ENCODE results near the gene BTBD17.

The BTBD17 gene

GRCh38 chr17:74362069-74362405, 369 bp upstream of the BTBD17 start:
- in situ Hi-C loops (cut with HindIII; ENCODE audit: low sequenced_read_pairs), result no loop called here

- in situ Hi-C loops (cut with HindIII; ENCODE audit: low sequenced_read_pairs), result no loop called here
Observed at GRCh38 chr17:74360899-74361229, 804 bp downstream of the BTBD17 start.

- in situ Hi-C loops (cut with HindIII; ENCODE audit: low sequenced_read_pairs), result no loop called here
Observed at GRCh38 chr17:74359916-74360315, 1.8 kb downstream of the BTBD17 start.

- in situ Hi-C loops (cut with HindIII; ENCODE audit: low sequenced_read_pairs), result no loop called here
Observed at GRCh38 chr17:74358697-74359096, 3.0 kb downstream of the BTBD17 start.

GRCh38 chr17:74357466-74357809, 4.2 kb downstream of the BTBD17 start:
- in situ Hi-C loops (cut with HindIII; ENCODE audit: low sequenced_read_pairs), result no loop called here

- in situ Hi-C loops (cut with HindIII; ENCODE audit: low sequenced_read_pairs), result no loop called here
Observed at GRCh38 chr17:74356646-74357465, 4.8 kb downstream of the BTBD17 start.

- in situ Hi-C loops (cut with HindIII; ENCODE audit: low sequenced_read_pairs), result no loop called here
Observed at GRCh38 chr17:74355065-74355464, 6.6 kb downstream of the BTBD17 start.

GRCh38 chr17:74354561-74354960, 7.1 kb downstream of the BTBD17 start:
- in situ Hi-C loops (cut with HindIII; ENCODE audit: low sequenced_read_pairs), result no loop called here

GRCh38 chr17:74354123-74354522, 7.5 kb downstream of the BTBD17 start:
- in situ Hi-C loops (cut with HindIII; ENCODE audit: low sequenced_read_pairs), result no loop called here

- in situ Hi-C loops (cut with HindIII; ENCODE audit: low sequenced_read_pairs), result no loop called here
Observed at GRCh38 chr17:74353446-74354060, 8.1 kb downstream of the BTBD17 start.

GRCh38 chr17:74351552-74352210, 10.0 kb downstream of the BTBD17 start:
- in situ Hi-C loops (cut with HindIII; ENCODE audit: low sequenced_read_pairs), result no loop called here

GRCh38 chr17:74350486-74350885, 11.2 kb downstream of the BTBD17 start:
- in situ Hi-C loops (cut with HindIII; ENCODE audit: low sequenced_read_pairs), result no loop called here

- in situ Hi-C loops (cut with HindIII; ENCODE audit: low sequenced_read_pairs), result loop anchor here (5.0 kb wide), 1 partner anchor 47 kb away; no protein-coding TSS in a partner anchor
Observed at GRCh38 chr17:74349120-74349519, 12.5 kb downstream of the BTBD17 start.

GRCh38 chr17:74347646-74348045, 14.0 kb downstream of the BTBD17 start:
- in situ Hi-C loops (cut with HindIII; ENCODE audit: low sequenced_read_pairs), result loop anchor here (5.0 kb wide), 1 partner anchor 45 kb away; no protein-coding TSS in a partner anchor

GRCh38 chr17:74345433-74346241, 16.0 kb downstream of the BTBD17 start:
- in situ Hi-C loops (cut with HindIII; ENCODE audit: low sequenced_read_pairs), result loop anchor here (5.0 kb wide), 1 partner anchor 43 kb away; no protein-coding TSS in a partner anchor

GRCh38 chr17:74344658-74345057, 17.0 kb downstream of the BTBD17 start:
- in situ Hi-C loops (cut with HindIII; ENCODE audit: low sequenced_read_pairs), result loop anchor here (5.0 kb wide), 1 partner anchor 42 kb away; no protein-coding TSS in a partner anchor

GRCh38 chr17:74343526-74344284, 18.0 kb downstream of the BTBD17 start:
- in situ Hi-C loops (cut with HindIII; ENCODE audit: low sequenced_read_pairs), result no loop called here

GRCh38 chr17:74343121-74343520, 18.5 kb downstream of the BTBD17 start:
- in situ Hi-C loops (cut with HindIII; ENCODE audit: low sequenced_read_pairs), result no loop called here

GRCh38 chr17:74342224-74342623, 19.4 kb downstream of the BTBD17 start:
- in situ Hi-C loops (cut with HindIII; ENCODE audit: low sequenced_read_pairs), result no loop called here

- in situ Hi-C loops (cut with HindIII; ENCODE audit: low sequenced_read_pairs), result no loop called here
Observed at GRCh38 chr17:74340470-74341023, 21.1 kb downstream of the BTBD17 start.

Data from DLD1 (cell line).